ENCODE results near the gene CENPX. TPM values are rescaled to one million over a fixed set of nuclear protein-coding genes. Genes with fewer than 3 reads are reported as not detected.

Gene CENPX
- total and polyA plus RNA-seq, 12 donors, result 11.2 to 75.9 (median 47.9) TPM

DNA sequence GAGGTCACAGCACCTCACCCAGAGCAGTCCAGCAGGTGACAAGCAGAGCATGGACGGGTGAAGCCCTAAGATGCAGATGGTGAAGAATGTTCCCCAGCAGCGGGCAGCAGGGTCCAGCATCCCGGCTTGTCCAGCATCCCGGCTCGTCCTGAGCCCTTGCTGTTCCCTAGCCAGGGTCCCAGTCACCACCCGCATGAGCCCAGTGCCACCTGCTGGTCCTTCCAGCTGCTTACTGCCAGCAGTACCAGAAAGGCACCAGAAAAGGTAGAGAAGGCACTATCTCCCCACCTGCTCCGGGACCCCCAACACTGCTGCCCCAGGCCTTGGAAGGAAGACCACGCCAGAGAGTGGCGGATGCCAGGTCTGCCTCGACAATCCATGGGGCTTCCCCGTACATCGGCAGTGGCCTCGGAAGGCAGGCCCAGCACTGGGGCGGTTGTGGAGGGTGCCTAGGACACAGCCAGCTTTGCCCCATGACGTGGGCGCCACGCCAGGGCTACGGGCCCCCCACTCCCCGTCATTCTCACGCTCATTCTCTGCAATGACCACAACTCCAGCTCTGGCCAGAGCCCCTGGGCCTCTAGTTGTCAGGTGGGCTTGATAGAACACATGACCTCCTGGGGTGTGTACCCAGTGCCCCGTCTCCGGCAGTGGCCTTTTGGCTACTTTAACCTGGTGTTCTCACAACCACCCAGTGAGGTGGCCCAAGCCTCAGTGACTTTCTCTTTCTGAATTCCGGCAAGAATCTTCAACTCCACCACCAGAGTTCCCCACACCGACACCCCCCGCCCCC is 1.4 kb downstream of the CENPX start:
- Histone ChIP-seq H3K4me3 (peak overlapping the region in 1 of 4 donors; percentile 81), H3K36me3 (replicated peaks in 1 of 2) (no peaks in the 10 kb centered on the region), H3K4me1 (replicated peaks in 1 of 2) (peaks cover 21 to 27% of the 10 kb centered on the region in 2 donors), H3K27me3 (no peaks in the 10 kb centered on the region), H3K9me3 (replicated peaks in 1 of 3) (no peaks in the 10 kb centered on the region), H3K27ac (no peak overlapping the region)
- WGBS, 4 donors, result 34 to 40% (median 39%) methylated on average over 2 to 25 of the region's 25 CpGs
- no peak for TF ChIP-seq POLR2A (IDR thresholded peaks at IDR 0.05)
- TF ChIP-seq, protein P1, sequence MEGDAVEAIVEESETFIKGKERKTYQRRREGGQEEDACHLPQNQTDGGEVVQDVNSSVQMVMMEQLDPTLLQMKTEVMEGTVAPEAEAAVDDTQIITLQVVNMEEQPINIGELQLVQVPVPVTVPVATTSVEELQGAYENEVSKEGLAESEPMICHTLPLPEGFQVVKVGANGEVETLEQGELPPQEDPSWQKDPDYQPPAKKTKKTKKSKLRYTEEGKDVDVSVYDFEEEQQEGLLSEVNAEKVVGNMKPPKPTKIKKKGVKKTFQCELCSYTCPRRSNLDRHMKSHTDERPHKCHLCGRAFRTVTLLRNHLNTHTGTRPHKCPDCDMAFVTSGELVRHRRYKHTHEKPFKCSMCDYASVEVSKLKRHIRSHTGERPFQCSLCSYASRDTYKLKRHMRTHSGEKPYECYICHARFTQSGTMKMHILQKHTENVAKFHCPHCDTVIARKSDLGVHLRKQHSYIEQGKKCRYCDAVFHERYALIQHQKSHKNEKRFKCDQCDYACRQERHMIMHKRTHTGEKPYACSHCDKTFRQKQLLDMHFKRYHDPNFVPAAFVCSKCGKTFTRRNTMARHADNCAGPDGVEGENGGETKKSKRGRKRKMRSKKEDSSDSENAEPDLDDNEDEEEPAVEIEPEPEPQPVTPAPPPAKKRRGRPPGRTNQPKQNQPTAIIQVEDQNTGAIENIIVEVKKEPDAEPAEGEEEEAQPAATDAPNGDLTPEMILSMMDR (IDR thresholded peaks at IDR 0.05), result peak; percentile 49 to 92 (median 90)
- DNase-seq, result peak; percentile 78 to 92 (median 88)
- intact Hi-C loops (cut with DNase I), result loop anchor here (2.0 to 10.0 kb wide), 3 partner anchors 61 to 273 kb away; partner anchors contain the start of gene NOTUM (in 1 of the 2)

- Histone ChIP-seq H3K9me3 (replicated peaks in 1 of 3) (no peaks in the 10 kb centered on the region), H3K27ac (no peak overlapping the region), H3K4me1 (replicated peaks in 1 of 2) (peaks cover 21 to 27% of the 10 kb centered on the region in 2 donors), H3K36me3 (replicated peaks in 1 of 2) (no peaks in the 10 kb centered on the region), H3K4me3 (no peak overlapping the region), H3K27me3 (no peaks in the 10 kb centered on the region)
- no peak for TF ChIP-seq POLR2A (IDR thresholded peaks at IDR 0.05)
- TF ChIP-seq, protein P1 (IDR thresholded peaks at IDR 0.05), result no peak
- 78 to 81% (median 80%) methylated on average over 12 to 14 of the region's 14 CpGs for WGBS, 4 donors
- no peak for DNase-seq
- intact Hi-C loops (cut with DNase I), result loop anchor here (2.0 to 10.0 kb wide), 3 partner anchors 60 to 274 kb away; partner anchors contain the start of gene NOTUM (in 1 of the 2)
These were observed 2.0 kb downstream of the CENPX start for GRCh38 chr17:82020572-82021106.

DNA sequence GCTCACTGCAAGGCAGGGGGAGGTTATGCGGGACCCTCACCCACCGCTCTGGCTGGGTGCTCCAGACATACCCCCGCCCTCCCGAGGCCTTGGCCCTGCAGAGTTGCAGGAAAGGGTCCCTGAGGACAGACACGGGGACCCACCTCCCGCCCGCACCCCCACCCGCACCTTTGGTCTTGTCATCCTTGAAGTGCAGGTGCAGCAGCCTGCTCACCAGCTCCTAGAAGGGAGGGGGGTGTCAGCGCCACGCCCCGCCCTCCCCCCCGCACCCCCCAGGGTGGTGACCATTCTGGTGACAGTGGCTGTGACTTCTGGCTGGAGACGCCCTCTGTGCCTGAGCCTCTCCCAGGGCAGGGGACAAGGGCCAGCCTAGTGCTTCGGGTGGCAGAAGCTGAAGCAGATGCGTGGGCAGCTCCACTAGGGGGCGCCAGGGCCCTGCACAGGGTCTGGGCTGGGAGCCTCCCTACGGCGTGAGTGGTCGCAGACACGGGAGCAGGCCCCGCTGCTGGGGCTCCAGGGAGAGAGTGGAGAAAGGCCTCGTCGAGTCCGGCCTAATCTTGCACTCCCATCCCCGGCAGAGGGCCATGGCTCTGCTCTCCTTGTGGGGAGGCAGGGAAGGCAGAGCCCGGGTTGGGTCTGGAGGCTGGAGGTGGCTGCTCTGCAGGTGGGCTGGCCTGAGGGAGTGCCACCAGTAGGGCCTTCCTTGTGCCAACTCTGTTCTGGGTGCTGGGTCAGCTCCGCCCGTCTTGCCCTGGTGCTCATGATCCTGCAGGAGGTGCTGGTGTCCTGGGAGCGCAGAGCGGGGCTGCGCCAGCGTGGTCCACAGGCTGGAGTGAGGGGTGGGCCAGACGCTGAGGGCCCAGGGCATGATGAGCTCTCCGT is 2.7 kb downstream of the CENPX start:
- peak in 5 of 7 donors; percentile 47 to 72 (median 59) for DNase-seq
- intact Hi-C loops (cut with DNase I), result loop anchor here (2.0 to 10.0 kb wide), 3 partner anchors 59 to 275 kb away; partner anchors contain the start of gene NOTUM (in 1 of the 2)
- TF ChIP-seq, protein P1 (IDR thresholded peaks at IDR 0.05), result peak; percentile 29 to 62 (median 46)
- TF ChIP-seq POLR2A (IDR thresholded peaks at IDR 0.05), result no peak
- H3K27me3 ChIP-seq, result no peaks in the 10 kb centered on the region
- no peak overlapping the region for H3K27ac ChIP-seq
- H3K36me3 ChIP-seq (replicated peaks in 1 of 2), result no peaks in the 10 kb centered on the region
- peaks cover 21 to 27% of the 10 kb centered on the region in 2 donors for H3K4me1 ChIP-seq (replicated peaks in 1 of 2)
- H3K4me3 ChIP-seq, result no peak overlapping the region
- 60 to 79% (median 64%) methylated on average over 4 to 34 of the region's 34 CpGs for WGBS, 4 donors
- no peaks in the 10 kb centered on the region for H3K9me3 ChIP-seq (replicated peaks in 1 of 3)

Measured in adrenal gland (tissue), 12 donors.